Gastrocnemius medialis (tissue), 4 donors: ENCODE measurements around the gene TMEM201. TPM values are rescaled to one million over a fixed set of nuclear protein-coding genes. Genes with fewer than 3 reads are reported as not detected.

Experiments used
- ATAC-seq, 2 donors: fragments of 150-250 bp; one replicate each; pipeline ENCODE4 v1.9.1; 2016
- DNase-seq, 2 donors: peaks; one replicate each; pipeline ENCODE4 v3.0.0-alpha.2; 2019
- H3K27ac ChIP-seq, 4 donors: fragments of 200-600 bp; sonication (generic); 1 replicate in 1 of 4; 2 replicates in 3 of 4; pipeline ENCODE4 v1.5.1; 2016 to 2018; ENCODE audit warnings: mild to moderate bottlenecking in 2 of 4, moderate library complexity in 1 of 4
- H3K27me3 ChIP-seq, 3 donors: fragments of 200-600 bp; sonication (generic) in 2 of 3; 1 replicate in 1 of 3; 2 replicates in 2 of 3; pipeline versions ENCODE4 v1.5.1 to v1.6.0; 2016 to 2019; ENCODE audit warnings: mild to moderate bottlenecking in 1 of 3, moderate library complexity in 1 of 3
- H3K36me3 ChIP-seq, 2 donors: fragments of 200-600 bp; sonication (generic) in 1 of 2; one replicate each; pipeline ENCODE4 v1.5.1; 2017 to 2018
- H3K4me1 ChIP-seq, 2 donors: fragments of 200-600 bp; sonication (generic) in 1 of 2; one replicate each; pipeline ENCODE4 v1.5.1; 2016 to 2017; ENCODE audit warnings: mild to moderate bottlenecking in 2 of 2
- H3K4me3 ChIP-seq, 4 donors: fragments of 200-600 bp; sonication (generic) in 3 of 4; 1 replicate in 1 of 4; 2 replicates in 3 of 4; pipeline ENCODE4 v1.5.1; 2016 to 2019; ENCODE audit warnings: mild to moderate bottlenecking in 2 of 4
- H3K9me3 ChIP-seq, 3 donors: fragments of 200-600 bp; sonication (generic) in 2 of 3; 1 replicate in 1 of 3; 2 replicates in 2 of 3; pipeline ENCODE4 v1.5.1; 2016 to 2019
- CTCF ChIP-seq, 5 experiments: fragments of 450-650 bp in 3 of 5; fragments of 200-600 bp in 2 of 5; sonication (generic) in 2 of 5; IDR thresholded peaks in 4 of 5; conservative IDR thresholded peaks in 1 of 5; 1 replicate in 4 of 5; 2 replicates in 1 of 5; pipeline ENCODE4 v1.5.1; 2016 to 2019; ENCODE audit warnings: antibody characterized with exemption in 5 of 5, mild to moderate bottlenecking in 3 of 5, moderate library complexity in 3 of 5
- POLR2A ChIP-seq, 2 donors: fragments of 450-650 bp; IDR thresholded peaks; one replicate each; pipeline ENCODE4 v1.6.1; 2017; ENCODE audit warnings: antibody characterized with exemption in 2 of 2, mild to moderate bottlenecking in 2 of 2, moderate library complexity in 2 of 2
- in situ Hi-C, 4 donors: fragments of 200-750 bp; cut with MboI; loops; one replicate each; pipeline versions ENCODE4 v1.15.0 to v1.8.0; 2017; ENCODE audit warnings: low sequenced_read_pairs in 4 of 4
- intact Hi-C: fragments of 100-400 bp; cut with DNase I; formaldehyde crosslinking; loops from one replicate; pipeline ENCODE4 v1.15.1; 2023; ENCODE audit warnings: low total_unique reads
- total RNA-seq, 4 donors: library from RNA; depleted of rRNA; stranded (reverse); fragments of >200 nt; gene quantifications; one replicate each; pipeline versions ENCODE4 v1.1.0 to v1.2.3, GENCODE V29; 2016

Gene TMEM201
- 10 to 100 TPM; 21.5 to 67.6 (median 31.7) TPM for total RNA-seq

GRCh38 chr1:9588551-9589143, at the start of gene TMEM201:
TMEM201 (plus strand) TSS chr1:9588911; CDS start chr1:9588931, 20 bp downstream.
- peak within 1 kb of the TSS; percentile 53 to 86 (median 59) for H3K4me3 ChIP-seq
- intact Hi-C loops: loop anchor here (5.0 kb wide), 1 partner anchor 91 kb away; no protein-coding TSS in a partner anchor
- ATAC-seq (peak; percentile 62 to 73), DNase-seq (peak; percentile 83 to 93)
- H3K9me3 ChIP-seq: no peaks in the 10 kb centered on the region
- TF ChIP-seq CTCF (IDR thresholded peaks at IDR 0.05 in 4 of 5, conservative IDR thresholded peaks at IDR 0.05 in 1 of 5) (peak; percentile 69 to 96 (median 88)), POLR2A (IDR thresholded peaks at IDR 0.05) (peak; percentile 87 to 92)
- H3K27me3 ChIP-seq: no peaks in the 10 kb centered on the region
- in situ Hi-C loops: no loop called here
- H3K36me3 ChIP-seq: no peaks in the 10 kb centered on the region
- peaks cover 46 to 47% of the 10 kb centered on the region in 2 donors for H3K4me1 ChIP-seq
- H3K27ac ChIP-seq: peak within 1 kb of the TSS; percentile 77 to 84 (median 82)

- intact Hi-C loops (loop anchor here (1.0 kb wide), 2 partner anchors 21 to 36 kb away; no protein-coding TSS in a partner anchor), in situ Hi-C loops (no loop called here)
- Histone ChIP-seq H3K27ac (peak within 1 kb of the TSS; percentile 91 to 98 (median 95)), H3K4me3 (peak within 1 kb of the TSS; percentile 75 to 89 (median 76)), H3K9me3 (no peaks in the 10 kb centered on the region), H3K4me1 (peaks cover 26 to 28% of the 10 kb centered on the region in 2 donors), H3K27me3 (no peaks in the 10 kb centered on the region), H3K36me3 (no peaks in the 10 kb centered on the region)
- ATAC-seq: peak; percentile 92 to 93
- peak; percentile 96 to 97 for DNase-seq
- TF ChIP-seq POLR2A (IDR thresholded peaks at IDR 0.05) (peak; percentile 100), CTCF (IDR thresholded peaks at IDR 0.05 in 4 of 5, conservative IDR thresholded peaks at IDR 0.05 in 1 of 5) (peak in 3 of 5 experiments; percentile 20 to 60 (median 31))
Measured at GRCh38 chr1:9539165-9539828, 49.4 kb upstream of the TMEM201 start, which contains the start of gene SLC25A33. SLC25A33 (plus strand) TSS chr1:9539465; CDS start chr1:9539692, 227 bp downstream.

- H3K4me3 ChIP-seq: peak overlapping the region; percentile 75 to 89 (median 76)
- peaks cover 30 to 32% of the 10 kb centered on the region in 2 donors for H3K4me1 ChIP-seq
- peak in 1 of 2 donors; percentile 62 for DNase-seq
- H3K36me3 ChIP-seq: no peaks in the 10 kb centered on the region
- no peaks in the 10 kb centered on the region for H3K9me3 ChIP-seq
- in situ Hi-C loops: no loop called here
- intact Hi-C loops: loop anchor here (1.0 kb wide), 2 partner anchors 22 to 37 kb away; no protein-coding TSS in a partner anchor
- no peak for TF ChIP-seq CTCF (IDR thresholded peaks at IDR 0.05 in 4 of 5, conservative IDR thresholded peaks at IDR 0.05 in 1 of 5)
- no peak for TF ChIP-seq POLR2A (IDR thresholded peaks at IDR 0.05)
- ATAC-seq: peak; percentile 64 to 69
- no peaks in the 10 kb centered on the region for H3K27me3 ChIP-seq
- peak overlapping the region; percentile 91 to 98 (median 95) for H3K27ac ChIP-seq
Measured at GRCh38 chr1:9539829-9540550, 48.7 kb upstream of the TMEM201 start.

- in situ Hi-C loops: no loop called here
- DNase-seq: no peak
- H3K4me1 ChIP-seq: peaks cover 32 to 43% of the 10 kb centered on the region in 2 donors
Measured at GRCh38 chr1:9542430-9542829, 46.3 kb upstream of the TMEM201 start.

More at GRCh38 chr1:9542430-9542829, 46.3 kb upstream of the TMEM201 start:
- intact Hi-C loops: no loop called here
- Histone ChIP-seq H3K27me3 (no peaks in the 10 kb centered on the region), H3K27ac (peak overlapping the region; percentile 51 to 98 (median 60)), H3K4me3 (peak overlapping the region; percentile 23 to 37 (median 32)), H3K36me3 (no peaks in the 10 kb centered on the region), H3K9me3 (no peaks in the 10 kb centered on the region)
- TF ChIP-seq POLR2A (IDR thresholded peaks at IDR 0.05) (no peak), CTCF (IDR thresholded peaks at IDR 0.05 in 4 of 5, conservative IDR thresholded peaks at IDR 0.05 in 1 of 5) (no peak)
- no peak for ATAC-seq
